Lower leg skin (tissue), 3 donors: ENCODE measurements around the gene KPNA1.
"Not testable (repeated sequence)": the region's sequence is repeated elsewhere in the genome, so short reads cannot be mapped to it uniquely, and the experiment has no call there.

ENCODE experiments used
- POLR2A ChIP-seq, 2 donors: fragments of 450-650 bp; IDR thresholded peaks; one replicate each; pipeline ENCODE4 v1.6.1; 2016 to 2017; ENCODE audit warnings: antibody characterized with exemption in 2 of 2, mild to moderate bottlenecking in 1 of 2, moderate library complexity in 1 of 2
- TF ChIP-seq, protein P1 (sequence below), 3 donors: fragments of 450-650 bp; IDR thresholded peaks; one replicate each; pipeline ENCODE4 v1.5.1; 2016; ENCODE audit warnings: antibody characterized with exemption in 3 of 3, mild to moderate bottlenecking in 3 of 3, moderate library complexity in 2 of 3

- TF ChIP-seq, protein P1, sequence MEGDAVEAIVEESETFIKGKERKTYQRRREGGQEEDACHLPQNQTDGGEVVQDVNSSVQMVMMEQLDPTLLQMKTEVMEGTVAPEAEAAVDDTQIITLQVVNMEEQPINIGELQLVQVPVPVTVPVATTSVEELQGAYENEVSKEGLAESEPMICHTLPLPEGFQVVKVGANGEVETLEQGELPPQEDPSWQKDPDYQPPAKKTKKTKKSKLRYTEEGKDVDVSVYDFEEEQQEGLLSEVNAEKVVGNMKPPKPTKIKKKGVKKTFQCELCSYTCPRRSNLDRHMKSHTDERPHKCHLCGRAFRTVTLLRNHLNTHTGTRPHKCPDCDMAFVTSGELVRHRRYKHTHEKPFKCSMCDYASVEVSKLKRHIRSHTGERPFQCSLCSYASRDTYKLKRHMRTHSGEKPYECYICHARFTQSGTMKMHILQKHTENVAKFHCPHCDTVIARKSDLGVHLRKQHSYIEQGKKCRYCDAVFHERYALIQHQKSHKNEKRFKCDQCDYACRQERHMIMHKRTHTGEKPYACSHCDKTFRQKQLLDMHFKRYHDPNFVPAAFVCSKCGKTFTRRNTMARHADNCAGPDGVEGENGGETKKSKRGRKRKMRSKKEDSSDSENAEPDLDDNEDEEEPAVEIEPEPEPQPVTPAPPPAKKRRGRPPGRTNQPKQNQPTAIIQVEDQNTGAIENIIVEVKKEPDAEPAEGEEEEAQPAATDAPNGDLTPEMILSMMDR (IDR thresholded peaks at IDR 0.05), result not testable (repeated sequence)
- not testable (repeated sequence) for TF ChIP-seq POLR2A (IDR thresholded peaks at IDR 0.05)
Measured at GRCh38 chr3:122443762-122444490, 70.8 kb downstream of the KPNA1 start.
